DMS153 treated with DMSO at 0.1 percent for 48 hours (cell line): ENCODE data around the gene PWP2.
"Not testable (repeated sequence)": the region's sequence is repeated elsewhere in the genome, so short reads cannot be mapped to it uniquely, and the experiment has no call there.

Experiments used
- DNase-seq: peaks from one replicate; lab custom pipeline; 2025; ENCODE audit not compliant: unreplicated experiment; lab: John Stamatoyannopoulos, UW

Gene PWP2

DNA sequence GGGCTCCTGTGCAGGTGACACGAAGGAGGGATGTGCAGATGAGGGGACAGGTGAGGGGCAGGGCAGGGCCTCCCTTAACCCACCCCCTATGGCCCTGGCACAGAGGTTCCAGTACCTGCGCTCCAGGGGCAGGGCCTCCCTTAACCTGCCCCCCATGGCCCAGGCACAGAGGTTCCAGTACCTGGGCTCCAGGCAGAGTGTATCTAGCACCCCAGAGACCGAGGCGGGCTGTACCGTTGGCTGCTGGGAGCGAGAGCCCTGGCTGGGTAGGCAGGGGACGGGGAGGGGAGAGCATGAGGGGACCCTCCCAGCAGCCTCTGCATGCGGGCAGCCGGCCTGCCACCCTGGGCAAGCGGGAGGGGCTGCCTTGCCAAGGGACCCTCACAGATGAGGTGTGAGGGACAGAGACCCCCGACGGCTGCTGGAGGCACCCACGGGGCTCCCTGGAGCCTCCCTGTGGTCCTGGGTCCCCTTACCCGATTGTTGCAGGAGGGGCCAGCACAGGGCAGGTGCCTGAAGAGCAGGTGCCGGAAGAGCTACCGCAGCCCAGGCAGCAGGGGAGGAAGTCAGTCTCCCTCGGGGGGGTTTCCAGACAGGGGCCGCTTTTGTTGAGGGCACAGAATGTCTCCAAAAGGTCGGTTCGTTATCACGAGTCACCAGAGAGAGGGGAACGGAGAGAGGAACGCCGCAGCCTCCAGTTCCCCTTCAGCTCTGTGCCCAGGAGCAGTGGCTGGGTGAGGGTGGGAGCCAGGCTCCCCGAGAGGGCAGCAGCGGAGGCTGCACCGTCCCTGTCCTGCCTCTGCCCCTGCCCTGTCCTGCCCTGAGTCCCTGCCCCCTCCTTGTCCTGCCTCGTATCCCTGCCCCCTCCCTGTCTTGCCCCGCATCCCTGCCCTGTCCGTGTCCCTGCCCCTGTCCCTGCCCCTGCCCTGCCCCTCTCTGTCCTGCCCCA is 52.4 kb downstream of the PWP2 start:
- not testable (repeated sequence) for DNase-seq

DNA sequence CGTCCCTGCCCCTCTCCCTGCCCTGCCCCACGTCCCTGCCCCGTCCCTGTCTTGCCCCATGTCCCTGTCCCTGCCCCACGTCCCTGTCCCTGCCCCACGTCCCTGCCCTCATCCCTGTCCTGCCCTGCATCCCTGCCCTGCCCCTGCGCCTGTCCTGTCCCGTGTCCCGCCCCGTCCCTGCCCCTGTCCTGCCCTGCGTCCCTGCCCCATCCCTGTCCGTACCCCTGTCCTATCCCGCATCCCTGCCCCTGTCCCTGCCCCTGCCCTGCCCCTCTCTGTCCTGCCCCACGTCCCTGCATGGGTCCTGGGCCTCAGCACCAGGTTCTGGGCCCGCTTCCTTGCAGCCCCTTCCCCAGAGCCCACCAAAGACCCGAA is 53.1 kb downstream of the PWP2 start:
- DNase-seq, result not testable (repeated sequence)

DNA sequence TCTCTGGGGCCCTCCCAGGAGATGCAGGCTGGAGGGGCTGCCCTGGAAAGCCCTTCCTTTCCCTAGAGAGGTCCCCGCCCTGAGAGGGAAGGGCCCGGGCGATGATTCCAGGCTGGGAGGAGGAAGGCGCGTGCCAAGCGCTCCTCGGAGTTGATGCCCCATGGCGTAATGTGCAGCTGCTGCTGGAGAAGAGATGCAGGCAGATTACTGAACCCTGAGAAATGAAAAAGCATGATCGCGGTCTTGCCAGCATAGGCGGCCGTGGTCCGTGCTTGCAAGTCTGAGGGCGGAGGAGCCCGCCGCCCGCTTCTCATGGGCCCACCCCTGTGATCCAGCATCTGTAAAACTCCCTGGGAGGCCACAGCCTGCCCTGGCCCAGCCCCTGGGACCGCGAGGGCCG is 53.6 kb downstream of the PWP2 start:
- not testable (repeated sequence) for DNase-seq

DNA sequence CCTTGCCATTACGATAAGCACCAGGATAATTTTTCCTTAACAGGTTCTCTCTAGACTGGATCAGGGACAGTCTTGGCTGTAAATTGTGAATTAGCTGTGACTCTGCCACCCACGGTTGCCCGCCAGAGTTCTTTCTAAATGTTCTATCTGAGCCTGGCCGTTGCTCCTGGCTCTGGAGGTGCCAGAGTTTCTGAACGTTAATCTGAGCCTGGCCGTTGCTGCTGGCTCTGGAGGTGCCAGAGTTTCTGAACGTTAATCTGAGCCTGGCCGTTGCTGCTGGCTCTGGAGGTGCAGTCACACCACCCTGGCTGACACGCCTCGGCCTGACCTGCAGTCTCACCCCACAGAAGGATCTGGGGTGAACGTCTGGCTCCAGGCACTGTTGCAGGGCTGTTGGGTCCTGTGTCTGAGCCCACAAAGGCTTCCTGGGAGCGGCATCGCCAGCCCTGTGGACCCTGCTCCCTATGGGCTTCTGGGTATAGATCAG is 56.0 kb downstream of the PWP2 start:
- not testable (repeated sequence) for DNase-seq

DNA sequence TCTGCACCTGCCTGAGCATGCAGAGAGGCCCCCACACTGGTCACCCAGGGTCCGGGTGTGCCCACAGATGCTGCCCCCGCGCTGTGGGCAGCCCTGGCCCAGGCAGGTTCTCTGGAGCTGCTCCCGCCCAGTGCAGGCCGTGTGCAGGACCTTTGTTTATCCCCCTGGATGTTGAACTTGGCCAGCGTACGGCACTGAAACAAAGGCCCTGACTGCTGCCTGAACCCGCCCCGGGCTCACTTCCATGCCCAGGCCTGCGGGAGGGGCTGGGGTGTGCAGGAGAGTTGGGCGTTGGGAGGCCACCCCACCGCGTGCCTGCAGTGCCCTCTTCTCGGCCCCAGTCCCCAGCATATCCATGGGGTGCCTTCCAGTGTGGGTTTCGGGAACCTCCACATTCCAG is 58.7 kb downstream of the PWP2 start:
- DNase-seq, result not testable (repeated sequence)

DNA sequence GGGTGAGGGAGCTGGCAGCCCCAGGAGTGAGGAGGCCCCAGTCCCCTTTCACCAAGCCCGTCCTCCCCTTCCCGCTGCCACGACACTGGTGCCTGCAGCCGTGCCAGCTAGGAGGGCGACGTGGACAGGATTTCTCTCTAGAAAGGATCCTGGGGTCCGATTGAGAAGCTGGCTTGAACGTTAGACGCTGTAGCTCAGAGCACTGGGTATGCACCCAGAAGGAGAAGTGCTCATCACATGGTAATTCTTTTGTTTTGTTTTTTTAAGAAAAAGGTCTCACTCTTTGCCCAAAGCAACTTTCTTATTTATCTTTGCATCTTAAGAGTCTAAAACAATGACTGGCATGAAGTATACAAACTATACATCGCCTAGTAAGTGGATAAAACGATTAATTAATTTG is 60.3 kb downstream of the PWP2 start:
- not testable (repeated sequence) for DNase-seq

DNA sequence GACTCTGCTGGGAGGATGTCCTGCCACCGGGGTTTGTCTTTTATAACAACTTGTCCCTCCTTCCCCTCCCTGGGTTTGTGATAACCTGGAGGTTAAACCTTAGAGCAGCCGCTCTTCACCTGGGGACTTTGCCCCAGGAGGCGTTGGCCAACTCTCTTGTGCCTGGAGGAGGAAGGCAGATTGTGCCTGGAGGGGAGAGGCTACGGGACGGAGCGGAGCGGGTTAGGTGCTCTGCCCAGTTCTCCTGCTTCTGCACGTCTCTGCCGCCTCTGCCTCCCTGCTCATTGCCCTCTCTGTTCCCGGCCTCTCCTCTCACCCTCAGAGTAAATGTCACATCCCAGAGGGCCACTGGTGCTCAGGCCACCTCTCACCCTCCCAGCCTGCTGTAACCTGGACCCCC is 63.1 kb downstream of the PWP2 start:
- DNase-seq, result not testable (repeated sequence)

DNA sequence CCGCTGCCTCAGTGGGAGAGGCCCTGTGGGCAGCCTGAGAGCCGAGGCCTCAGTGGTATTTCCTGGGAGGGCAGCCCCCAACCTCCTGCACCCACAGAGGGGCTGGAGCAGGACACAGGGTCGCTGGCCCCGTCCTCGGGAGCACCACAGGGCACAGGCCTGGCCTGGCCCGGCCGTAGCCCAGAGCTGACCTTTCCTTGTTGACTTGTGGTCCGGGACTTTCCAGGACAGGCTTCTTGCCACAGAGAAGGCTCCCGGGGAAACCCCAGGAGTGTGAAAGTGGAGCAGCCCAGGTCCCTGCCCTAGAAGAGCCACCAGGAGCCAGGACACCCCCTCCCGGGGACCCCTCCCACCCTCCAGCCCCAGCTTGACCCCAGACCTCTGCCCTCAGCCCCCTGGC is 63.7 kb downstream of the PWP2 start:
- DNase-seq, result not testable (repeated sequence)

DNA sequence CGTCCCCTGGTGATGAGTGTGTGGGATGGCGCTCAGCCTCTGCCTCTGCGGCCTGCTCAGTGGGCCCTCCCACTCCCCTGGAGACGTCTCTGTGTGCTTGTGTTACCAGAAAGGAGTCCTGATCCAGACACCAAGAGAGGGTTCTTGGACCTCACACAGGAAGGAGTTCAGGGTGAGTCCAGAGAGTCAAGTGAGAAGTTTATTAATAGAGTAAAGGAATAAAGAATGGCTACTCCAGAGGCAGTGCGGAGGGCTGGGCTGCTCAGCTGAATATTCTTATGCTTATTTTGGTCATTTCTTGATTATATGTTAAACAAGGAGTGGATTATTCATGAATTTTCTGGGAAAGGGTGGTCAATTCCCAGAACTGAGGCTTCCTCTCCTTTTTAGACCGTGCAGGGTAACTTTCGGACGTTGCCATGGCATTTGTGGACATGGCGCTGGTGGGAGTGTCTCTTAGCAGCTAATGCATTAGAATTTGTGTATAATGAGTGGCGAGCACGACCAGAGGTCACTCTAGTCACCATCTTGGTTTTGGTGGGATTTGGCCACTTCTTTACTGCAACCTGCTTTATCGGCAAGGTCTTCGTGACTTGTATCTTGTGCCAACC is 64.9 kb downstream of the PWP2 start:
- not testable (repeated sequence) for DNase-seq

DNA sequence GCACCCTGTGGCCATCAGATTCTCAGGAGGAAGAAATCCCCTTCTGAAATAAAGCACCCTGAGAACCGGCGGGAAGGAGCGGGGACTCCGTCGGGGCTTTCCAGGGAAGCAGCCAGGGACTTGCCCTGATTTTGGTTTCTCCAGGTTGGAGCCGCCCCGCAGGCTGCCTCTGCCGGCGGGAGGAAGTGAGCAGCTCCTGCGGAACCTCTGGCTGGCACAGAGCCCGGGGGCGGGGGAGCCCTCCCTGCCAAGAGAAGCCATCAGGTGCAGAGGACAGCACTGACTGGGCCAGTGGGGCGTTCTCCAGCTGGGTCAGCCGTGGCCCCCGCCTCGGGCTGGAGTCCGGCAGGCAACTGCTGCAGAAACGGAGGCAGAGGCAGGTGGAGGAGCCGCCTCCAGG is 65.5 kb downstream of the PWP2 start:
- DNase-seq, result not testable (repeated sequence)

DNA sequence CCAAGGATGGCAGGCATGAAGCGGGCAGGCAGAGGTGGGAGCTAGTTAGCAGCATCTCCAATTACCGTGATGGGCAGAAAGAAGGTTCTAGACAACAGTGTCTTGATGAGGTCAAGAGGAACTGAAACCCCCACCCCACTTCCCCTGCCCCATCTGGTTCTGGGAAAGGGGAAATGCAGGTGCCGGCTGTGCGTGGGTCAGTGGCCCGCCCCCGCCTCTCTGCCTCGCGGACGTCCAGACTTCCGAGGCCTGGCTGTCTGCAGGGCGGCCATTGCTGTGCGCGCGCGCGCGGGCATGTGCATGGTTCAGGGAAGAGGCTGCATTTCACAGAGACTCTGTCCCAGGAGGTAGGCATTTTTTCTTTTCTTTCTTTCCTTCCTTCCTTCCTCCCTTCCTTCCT is 68.0 kb downstream of the PWP2 start:
- not testable (repeated sequence) for DNase-seq

DNA sequence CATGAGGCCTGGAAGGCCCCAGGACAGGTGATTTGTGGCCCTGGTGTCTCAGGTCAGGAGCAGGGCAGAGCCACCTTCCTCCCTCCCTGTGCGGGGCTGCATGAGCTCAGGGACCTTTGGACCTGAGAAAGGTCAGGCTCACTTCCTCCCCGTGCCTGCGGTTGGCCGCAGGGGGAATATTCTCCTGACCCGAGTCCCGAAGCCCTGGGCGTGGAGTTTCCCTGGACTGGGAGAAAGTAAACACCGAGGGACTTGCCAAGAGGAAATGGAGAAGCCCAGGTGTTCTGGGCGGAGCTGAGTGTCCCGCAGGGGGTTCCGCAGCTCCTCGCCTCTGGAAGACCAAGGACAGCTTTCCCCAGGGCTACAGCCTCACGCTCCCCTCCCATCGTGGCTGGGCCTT is 68.9 kb downstream of the PWP2 start:
- DNase-seq, result not testable (repeated sequence)
